Thyroid gland (tissue), 4 donors: Measurements from ENCODE around the gene PATJ.

Experiments
- CTCF ChIP-seq, 6 experiments: fragments of 200-600 bp in 3 of 6; fragments of 450-650 bp in 3 of 6; sonication (generic) in 3 of 6; IDR thresholded peaks; one replicate each; pipeline ENCODE4 v1.5.1; 2016 to 2019; ENCODE audit warnings: antibody characterized with exemption in 6 of 6, mild to moderate bottlenecking in 2 of 6, inconsistent platforms in 1 of 6, moderate library complexity in 1 of 6
- POLR2A ChIP-seq, 2 donors: fragments of 450-650 bp; IDR thresholded peaks; one replicate each; pipeline ENCODE4 v1.6.1; 2017; ENCODE audit warnings: antibody characterized with exemption in 2 of 2, mild to moderate bottlenecking in 2 of 2, moderate library complexity in 1 of 2

GRCh38 chr1:61754545-61754944, 12.3 kb downstream of the PATJ start:
- no peak for TF ChIP-seq CTCF (IDR thresholded peaks at IDR 0.05)
- TF ChIP-seq POLR2A (IDR thresholded peaks at IDR 0.05): no peak
